Ectodermal cell (in vitro differentiated cells): ENCODE measurements around the gene FCAR.
"Not testable (repeated sequence)": the region's sequence is repeated elsewhere in the genome, so short reads cannot be mapped to it uniquely, and the experiment has no call there.

Experiments used
- H3K27ac ChIP-seq: 2 replicates; pipeline ENCODE4 v1.7.0; 2013; ENCODE audit warnings: mild to moderate bottlenecking, low read depth, low read length; ENCODE audit not compliant: insufficient read depth, poor library complexity, severe bottlenecking
- H3K27me3 ChIP-seq: 2 replicates; pipeline ENCODE4 v1.7.0; 2013; ENCODE audit warnings: mild to moderate bottlenecking, low read length; ENCODE audit not compliant: insufficient read depth, control insufficient read depth, poor library complexity, severe bottlenecking
- H3K36me3 ChIP-seq: one replicate; pipeline ENCODE4 v1.7.0; 2013; ENCODE audit warnings: low read length; ENCODE audit not compliant: control insufficient read depth, insufficient read depth
- H3K4me1 ChIP-seq: one replicate; pipeline ENCODE4 v1.7.0; 2013; ENCODE audit warnings: low read length; ENCODE audit not compliant: control insufficient read depth, insufficient read depth
- H3K4me3 ChIP-seq: 2 replicates; pipeline ENCODE4 v1.7.0; 2013; ENCODE audit warnings: low read depth, low read length, control low read depth; ENCODE audit not compliant: insufficient read depth
- H3K9me3 ChIP-seq: 2 replicates; pipeline ENCODE4 v1.7.0; 2013; ENCODE audit warnings: mild to moderate bottlenecking, low read length, moderate library complexity; ENCODE audit not compliant: control insufficient read depth
- WGBS, 2 experiments: methylation state at CpG; one replicate each; pipeline ENCODE4 v1.1.7; 2013; ENCODE audit warnings: missing lambda C conversion rate in 2 of 2; 5-methylcytosine and 5-hydroxymethylcytosine counted together

Gene FCAR

DNA sequence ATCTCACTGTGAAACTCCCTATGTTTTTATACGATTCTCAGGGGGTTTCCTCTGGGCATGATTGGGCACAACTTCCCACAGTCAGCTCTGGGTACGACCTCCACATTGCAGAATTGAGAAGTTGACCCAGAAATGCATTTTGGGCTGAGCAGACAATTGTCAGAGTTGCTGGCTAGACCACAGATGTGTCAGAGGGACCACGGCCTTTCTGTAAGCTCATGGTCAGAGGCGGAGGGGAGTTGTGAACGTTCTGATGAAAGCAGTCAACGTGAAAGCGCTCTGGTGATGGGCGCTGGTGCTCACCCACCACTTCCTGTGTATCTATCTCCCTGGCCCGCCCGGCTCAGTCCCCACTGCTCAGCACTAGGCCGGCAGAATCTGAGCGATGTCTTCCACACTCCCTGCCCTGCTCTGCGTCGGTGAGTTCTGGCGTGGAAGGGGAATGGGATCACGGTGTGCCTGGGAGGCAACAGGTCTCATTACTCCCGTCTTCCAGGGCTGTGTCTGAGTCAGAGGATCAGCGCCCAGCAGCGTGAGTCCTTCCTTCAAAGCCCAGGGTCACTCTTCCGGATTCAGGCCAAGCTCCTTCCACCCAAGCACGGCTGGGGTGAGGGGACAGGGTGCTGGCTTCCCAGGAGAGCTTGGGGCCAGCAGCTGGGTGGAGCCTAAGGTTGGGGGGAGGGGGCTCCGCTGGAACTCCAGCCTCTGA lies 31.9 kb downstream of the FCAR start, which contains the start of gene NCR1:
Gene NCR1 (plus strand): TSS at position 346 of the 709 bp plus-strand sequence. CDS start 40 bp downstream, at position 386.
- no peaks in the 10 kb centered on the region for H3K4me1 ChIP-seq
- H3K9me3 ChIP-seq: no peaks in the 10 kb centered on the region
- no peaks in the 10 kb centered on the region for H3K27me3 ChIP-seq
- 78 to 81% methylated on average over 22 of the region's 22 CpGs for WGBS, 2 experiments
- H3K4me3 ChIP-seq: no peak within 1 kb of the TSS
- H3K27ac ChIP-seq: no peak within 1 kb of the TSS
- H3K36me3 ChIP-seq: no peaks in the 10 kb centered on the region

DNA sequence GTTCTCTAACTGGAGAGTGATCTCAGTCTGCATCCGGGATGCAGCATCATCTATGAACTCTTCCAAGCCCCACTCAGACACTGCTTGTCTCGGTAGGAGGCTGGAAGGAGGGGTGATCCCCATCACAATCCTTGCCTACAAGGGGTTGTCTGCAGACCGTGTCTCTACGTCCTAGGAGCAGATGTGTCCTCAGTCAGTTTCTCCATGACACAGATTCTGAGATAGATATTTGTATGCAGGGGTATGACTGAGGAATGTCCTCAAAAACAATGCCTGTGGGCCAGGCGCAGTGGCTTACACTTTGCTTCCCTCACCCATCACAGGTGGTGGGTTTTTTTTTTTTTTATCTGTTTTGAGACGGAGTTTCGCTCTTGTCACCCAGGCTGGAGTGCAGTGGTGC lies 32.8 kb downstream of the FCAR start:
- no peaks in the 10 kb centered on the region for H3K36me3 ChIP-seq
- H3K4me3 ChIP-seq: no peak overlapping the region
- 85 to 91% methylated on average over 7 of the region's 7 CpGs for WGBS, 2 experiments
- no peak overlapping the region for H3K27ac ChIP-seq
- H3K4me1 ChIP-seq: no peaks in the 10 kb centered on the region
- H3K9me3 ChIP-seq: no peaks in the 10 kb centered on the region
- no peaks in the 10 kb centered on the region for H3K27me3 ChIP-seq

DNA sequence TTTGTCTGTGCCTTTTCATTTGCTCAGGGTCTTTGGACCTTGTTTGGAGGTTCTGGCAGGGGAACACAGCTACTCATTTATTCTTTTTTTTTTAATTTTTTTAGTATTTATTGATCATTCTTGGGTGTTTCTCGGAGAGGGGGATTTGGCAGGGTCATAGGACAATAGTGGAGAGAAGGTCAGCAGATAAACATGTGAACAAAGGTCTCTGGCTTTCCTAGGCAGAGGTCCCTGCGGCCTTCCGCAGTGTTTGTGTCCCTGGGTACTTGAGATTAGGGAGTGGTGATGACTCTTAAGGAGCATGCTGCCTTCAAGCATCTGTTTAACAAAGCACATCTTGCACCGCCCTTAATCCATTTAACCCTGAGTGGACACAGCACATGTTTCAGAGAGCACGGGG lies 33.9 kb downstream of the FCAR start:
- not testable (repeated sequence) for H3K9me3 ChIP-seq, H3K4me1 ChIP-seq, H3K27me3 ChIP-seq, H3K27ac ChIP-seq, H3K4me3 ChIP-seq, H3K36me3 ChIP-seq
- WGBS, 2 experiments: no CpG with 5 or more reads among the region's 5 CpGs

DNA sequence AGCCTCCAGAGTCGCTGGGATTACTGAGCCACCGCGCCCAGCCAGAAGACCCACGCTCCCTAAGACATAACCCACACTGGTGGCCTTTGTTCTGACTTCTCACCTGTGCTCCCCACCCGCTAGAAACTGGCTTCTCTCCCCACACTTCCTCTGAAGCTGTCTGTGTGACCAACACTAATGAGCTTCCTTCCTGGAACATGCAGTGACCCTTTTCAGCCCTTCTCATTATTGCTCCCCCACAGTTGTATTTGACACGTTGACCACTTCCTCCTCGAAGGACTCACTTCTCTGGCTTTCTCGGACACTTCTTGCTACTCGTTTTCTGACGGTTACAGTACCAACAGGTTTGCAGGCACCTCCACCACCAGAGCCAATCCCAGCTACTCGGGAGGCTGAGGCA lies 42.8 kb downstream of the FCAR start:
- Histone ChIP-seq H3K4me1 (no peaks in the 10 kb centered on the region), H3K9me3 (no peaks in the 10 kb centered on the region), H3K27me3 (no peaks in the 10 kb centered on the region), H3K4me3 (no peak overlapping the region), H3K36me3 (no peaks in the 10 kb centered on the region), H3K27ac (no peak overlapping the region)
- WGBS, 2 experiments: 88% methylated on average over 11 of the region's 11 CpGs

DNA sequence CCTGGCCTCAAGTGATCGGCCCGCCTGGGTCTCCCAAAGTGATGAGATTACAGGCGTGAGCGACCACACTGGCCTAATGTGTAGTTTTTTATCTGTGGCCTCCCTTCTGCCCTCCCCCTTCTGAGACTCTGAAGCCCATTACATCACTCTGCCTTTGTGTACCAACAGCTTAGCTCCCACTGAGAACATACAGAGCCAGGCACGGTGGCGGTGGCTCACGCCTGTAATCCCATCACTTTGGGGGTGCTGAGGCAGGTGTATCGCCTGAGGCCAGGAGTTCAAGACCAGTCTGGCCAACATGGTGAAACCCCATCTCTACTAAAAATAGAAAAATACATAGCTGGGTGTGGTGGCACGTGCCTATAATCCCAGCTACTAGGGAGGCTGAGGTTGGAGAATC lies 44.5 kb downstream of the FCAR start:
- Histone ChIP-seq H3K4me1 (no peaks in the 10 kb centered on the region), H3K4me3 (no peak overlapping the region), H3K27ac (no peak overlapping the region), H3K9me3 (no peaks in the 10 kb centered on the region), H3K36me3 (no peaks in the 10 kb centered on the region), H3K27me3 (no peaks in the 10 kb centered on the region)
- 86% methylated on average over 9 of the region's 9 CpGs for WGBS, 2 experiments

DNA sequence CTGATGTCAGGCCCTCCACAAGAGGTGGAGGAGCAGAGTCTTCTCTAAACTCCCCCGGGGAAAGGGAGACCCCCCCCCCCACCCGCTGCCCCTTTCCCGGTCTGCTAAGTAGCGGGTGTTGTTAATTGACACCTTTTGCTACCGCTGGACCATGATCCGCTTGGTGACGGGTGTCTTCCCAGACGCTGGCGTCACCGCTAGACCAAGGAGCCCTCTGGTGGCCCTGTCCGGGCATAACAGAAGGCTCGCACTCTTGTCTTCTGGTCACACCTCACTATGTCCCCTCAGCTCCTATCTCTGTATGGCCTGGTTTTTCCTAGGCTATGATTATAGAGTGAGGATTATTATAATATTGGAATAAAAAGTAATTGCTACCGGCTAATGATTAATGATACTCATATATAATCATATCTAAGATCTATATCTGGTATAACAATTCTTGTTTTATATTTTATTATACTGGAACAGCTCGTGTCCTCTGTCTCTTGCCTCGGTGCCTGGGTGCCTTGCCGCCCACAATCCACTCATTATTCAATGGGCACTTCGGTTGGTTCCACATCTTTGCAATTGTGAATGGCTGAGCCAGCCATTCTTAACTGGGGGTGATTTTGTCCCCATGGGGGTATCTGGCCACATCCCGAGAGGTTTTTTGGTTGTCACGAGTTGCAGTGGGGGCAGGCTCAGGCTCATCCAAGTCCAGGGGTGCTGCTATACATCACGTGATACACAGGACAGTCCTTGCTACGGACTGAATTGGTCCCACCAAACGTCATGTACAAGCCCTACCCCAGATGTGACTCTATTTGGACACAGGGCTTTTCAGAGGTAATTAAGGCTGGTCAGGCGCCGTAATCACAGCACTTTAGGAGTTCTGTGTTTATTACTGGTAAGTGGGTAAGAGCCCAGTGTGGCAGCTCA lies 45.9 kb downstream of the FCAR start:
- not testable (repeated sequence) for H3K9me3 ChIP-seq
- 58 to 88% methylated on average over 11 to 17 of the region's 24 CpGs for WGBS, 2 experiments

DNA sequence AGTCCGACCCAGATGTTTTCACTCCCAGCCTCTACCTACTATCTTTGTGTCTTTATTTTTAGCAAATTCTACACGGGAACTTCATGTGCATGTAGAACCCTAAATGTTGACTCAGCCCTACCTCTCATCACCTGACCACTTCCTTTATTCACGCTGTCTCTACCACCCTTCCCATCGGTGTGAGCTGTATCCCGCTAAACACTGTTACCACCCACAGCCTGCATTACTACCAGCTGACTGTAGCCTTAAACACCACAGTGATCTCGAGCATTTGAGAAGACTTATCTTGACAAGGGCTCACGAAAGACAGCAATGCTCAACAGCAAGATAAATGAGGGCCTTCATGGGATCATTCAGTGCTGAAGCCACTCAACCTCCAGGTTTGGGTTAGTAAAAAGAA lies 47.0 kb downstream of the FCAR start:
- H3K4me1 ChIP-seq: no peaks in the 10 kb centered on the region
- H3K4me3 ChIP-seq: no peak overlapping the region
- no peaks in the 10 kb centered on the region for H3K36me3 ChIP-seq
- no peak overlapping the region for H3K27ac ChIP-seq
- no peaks in the 10 kb centered on the region for H3K27me3 ChIP-seq
- 86 to 88% methylated on average over 7 of the region's 7 CpGs for WGBS, 2 experiments
- no peaks in the 10 kb centered on the region for H3K9me3 ChIP-seq

More for the DNA sequence above, 45.9 kb downstream of the FCAR start:
- H3K27ac ChIP-seq, H3K4me1 ChIP-seq, H3K4me3 ChIP-seq, H3K27me3 ChIP-seq, H3K36me3 ChIP-seq: not testable (repeated sequence)

DNA sequence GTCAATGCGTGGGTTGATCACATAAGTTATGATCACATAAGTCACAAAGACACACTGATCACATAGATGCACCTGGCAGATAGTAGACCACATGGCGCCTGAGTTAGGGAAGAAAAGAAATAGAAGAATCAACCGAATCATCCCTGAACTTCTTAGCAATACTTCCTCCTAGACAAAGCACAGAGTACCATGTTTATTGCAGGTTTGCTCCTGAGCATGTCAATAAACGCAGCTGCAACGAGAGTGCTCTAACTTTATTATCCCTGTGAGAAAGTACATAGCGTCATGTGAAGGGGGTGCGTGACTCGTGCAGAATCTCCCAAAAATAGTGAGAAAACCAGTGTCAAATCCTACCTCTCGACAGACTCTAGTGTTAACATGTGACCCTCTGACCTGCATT lies 49.2 kb downstream of the FCAR start:
- 89 to 90% methylated on average over 9 of the region's 9 CpGs for WGBS, 2 experiments
- H3K4me3 ChIP-seq: no peak overlapping the region
- peaks cover 2% of the 10 kb centered on the region for H3K9me3 ChIP-seq
- no peaks in the 10 kb centered on the region for H3K4me1 ChIP-seq
- H3K27me3 ChIP-seq: no peaks in the 10 kb centered on the region
- H3K36me3 ChIP-seq: no peaks in the 10 kb centered on the region
- no peak overlapping the region for H3K27ac ChIP-seq

DNA sequence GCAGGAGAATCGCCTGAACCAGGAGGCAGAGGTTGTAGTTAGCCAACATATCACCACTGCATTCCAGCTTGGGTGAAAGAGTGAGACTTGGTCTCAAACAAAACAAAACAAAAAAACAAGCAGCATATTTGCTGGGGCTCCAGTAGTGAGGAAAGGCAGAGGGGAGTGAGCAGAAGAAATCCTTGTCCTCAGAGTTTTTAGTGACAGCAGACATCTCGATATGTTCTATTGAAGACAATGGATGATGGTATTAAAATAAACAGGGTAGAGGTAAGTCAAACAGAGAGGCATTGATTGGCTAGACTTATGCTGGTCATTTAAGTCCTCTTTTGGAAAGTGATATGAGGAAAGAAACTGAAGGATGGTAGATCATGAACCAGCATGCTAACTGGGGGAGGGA lies 54.3 kb downstream of the FCAR start:
- no peaks in the 10 kb centered on the region for H3K4me1 ChIP-seq
- no peak overlapping the region for H3K27ac ChIP-seq
- H3K4me3 ChIP-seq: no peak overlapping the region
- H3K9me3 ChIP-seq: peaks cover 2% of the 10 kb centered on the region
- H3K27me3 ChIP-seq: no peaks in the 10 kb centered on the region
- 88 to 91% methylated on average over 2 of the region's 2 CpGs for WGBS, 2 experiments
- H3K36me3 ChIP-seq: no peaks in the 10 kb centered on the region

DNA sequence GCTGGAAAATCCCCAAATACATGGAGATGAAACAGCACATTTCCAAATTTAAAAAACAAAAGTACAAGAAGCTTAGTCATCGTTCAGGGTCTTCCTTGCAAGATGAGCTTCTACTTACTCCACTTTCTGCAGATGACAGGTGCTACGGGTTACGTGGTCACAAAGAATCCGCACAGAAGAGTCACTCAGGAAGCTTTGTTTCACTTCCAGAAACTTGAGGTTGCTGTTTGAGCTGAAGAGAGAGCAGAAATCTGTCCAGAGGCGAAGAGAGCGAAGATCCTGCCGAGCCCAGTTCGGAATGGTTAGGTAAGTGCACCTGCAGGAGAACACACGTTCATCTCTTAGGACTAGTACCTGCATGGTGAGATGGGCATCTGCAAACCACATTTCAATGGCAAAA lies 63.9 kb downstream of the FCAR start:
- Histone ChIP-seq H3K27ac (no peak overlapping the region), H3K36me3 (no peaks in the 10 kb centered on the region), H3K27me3 (no peaks in the 10 kb centered on the region), H3K4me1 (no peaks in the 10 kb centered on the region), H3K4me3 (no peak overlapping the region), H3K9me3 (no peaks in the 10 kb centered on the region)
- 91% methylated on average over 9 of the region's 9 CpGs for WGBS, 2 experiments
